ENCODE results near the gene MS4A10. TPM values are rescaled to one million over a fixed set of nuclear protein-coding genes. Genes with fewer than 3 reads are reported as not detected.

The MS4A10 gene
- total RNA-seq, 1 donor from 2014 or later: not detected

- Histone ChIP-seq H3K4me3 (ENCODE audit: low read length in 3 of 3) (no peak overlapping the region), H3K27me3 (ENCODE audit: control insufficient read depth in 3 of 3, insufficient read depth in 3 of 3, low read length in 3 of 3) (no peaks in the 10 kb centered on the region), H3K36me3 (ENCODE audit: control insufficient read depth in 3 of 3, insufficient read depth in 3 of 3, low read length in 3 of 3) (no peaks in the 10 kb centered on the region), H3K9ac (ENCODE audit: low read depth in 1 of 3, low read length in 3 of 3) (no peak overlapping the region), H3K9me3 (ENCODE audit: control insufficient read depth in 3 of 3, low read length in 3 of 3) (no peaks in the 10 kb centered on the region), H3K4me1 (ENCODE audit: control insufficient read depth in 3 of 3, insufficient read depth in 3 of 3, low read length in 3 of 3) (peaks cover 9 to 15% (median 11%) of the 10 kb centered on the region in 3 donors), H3K27ac (ENCODE audit: low read depth, low read length) (no peak overlapping the region)
Observed at GRCh38 chr11:60782393-60783140, 2.6 kb upstream of the MS4A10 start.

DNA sequence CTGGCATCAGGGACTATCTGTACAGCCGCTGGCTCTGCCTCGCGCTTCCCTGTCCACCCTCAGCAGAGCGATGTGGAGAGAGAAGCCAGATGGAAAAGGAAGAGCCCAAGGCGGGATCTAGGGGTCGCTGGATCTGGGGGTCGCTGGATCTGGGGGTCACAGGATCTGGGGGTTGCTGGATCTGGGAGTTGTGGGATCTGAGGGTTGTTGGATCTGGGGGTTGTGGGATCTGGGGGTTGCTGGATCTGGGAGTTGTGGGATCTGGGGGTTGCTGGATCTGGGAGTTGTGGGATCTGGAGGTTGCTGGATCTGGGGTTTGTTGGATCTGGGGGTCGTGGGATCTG, 2.0 kb upstream of the MS4A10 start:
- no peaks in the 10 kb centered on the region for H3K9me3 ChIP-seq (ENCODE audit: control insufficient read depth in 3 of 3, low read length in 3 of 3)
- H3K27ac ChIP-seq (ENCODE audit: low read depth, low read length): no peak overlapping the region
- H3K4me3 ChIP-seq (ENCODE audit: low read length in 3 of 3): no peak overlapping the region
- H3K9ac ChIP-seq (ENCODE audit: low read depth in 1 of 3, low read length in 3 of 3): no peak overlapping the region
- H3K4me1 ChIP-seq (ENCODE audit: control insufficient read depth in 3 of 3, insufficient read depth in 3 of 3, low read length in 3 of 3): peaks cover 9 to 15% (median 11%) of the 10 kb centered on the region in 3 donors
- no peaks in the 10 kb centered on the region for H3K27me3 ChIP-seq (ENCODE audit: control insufficient read depth in 3 of 3, insufficient read depth in 3 of 3, low read length in 3 of 3)
- H3K36me3 ChIP-seq (ENCODE audit: control insufficient read depth in 3 of 3, insufficient read depth in 3 of 3, low read length in 3 of 3): no peaks in the 10 kb centered on the region

GRCh38 chr11:60783911-60784310, 1.2 kb upstream of the MS4A10 start:
- H3K27me3 ChIP-seq (ENCODE audit: control insufficient read depth in 3 of 3, insufficient read depth in 3 of 3, low read length in 3 of 3): no peaks in the 10 kb centered on the region
- no peaks in the 10 kb centered on the region for H3K9me3 ChIP-seq (ENCODE audit: control insufficient read depth in 3 of 3, low read length in 3 of 3)
- peaks cover 9 to 20% (median 17%) of the 10 kb centered on the region in 3 donors for H3K4me1 ChIP-seq (ENCODE audit: control insufficient read depth in 3 of 3, insufficient read depth in 3 of 3, low read length in 3 of 3)
- no peak overlapping the region for H3K4me3 ChIP-seq (ENCODE audit: low read length in 3 of 3)
- H3K27ac ChIP-seq (ENCODE audit: low read depth, low read length): no peak overlapping the region
- no peaks in the 10 kb centered on the region for H3K36me3 ChIP-seq (ENCODE audit: control insufficient read depth in 3 of 3, insufficient read depth in 3 of 3, low read length in 3 of 3)
- no peak overlapping the region for H3K9ac ChIP-seq (ENCODE audit: low read depth in 1 of 3, low read length in 3 of 3)

GRCh38 chr11:60785806-60786361, 751 bp downstream of the MS4A10 start:
- Histone ChIP-seq H3K27me3 (ENCODE audit: control insufficient read depth in 3 of 3, insufficient read depth in 3 of 3, low read length in 3 of 3) (no peaks in the 10 kb centered on the region), H3K4me1 (ENCODE audit: control insufficient read depth in 3 of 3, insufficient read depth in 3 of 3, low read length in 3 of 3) (peaks cover 9 to 20% (median 17%) of the 10 kb centered on the region in 3 donors), H3K27ac (ENCODE audit: low read depth, low read length) (no peak overlapping the region), H3K36me3 (ENCODE audit: control insufficient read depth in 3 of 3, insufficient read depth in 3 of 3, low read length in 3 of 3) (no peaks in the 10 kb centered on the region), H3K9ac (ENCODE audit: low read depth in 1 of 3, low read length in 3 of 3) (no peak overlapping the region), H3K4me3 (ENCODE audit: low read length in 3 of 3) (no peak overlapping the region), H3K9me3 (ENCODE audit: control insufficient read depth in 3 of 3, low read length in 3 of 3) (no peaks in the 10 kb centered on the region)

- Histone ChIP-seq H3K4me3 (ENCODE audit: low read length in 3 of 3) (no peak overlapping the region), H3K27me3 (ENCODE audit: control insufficient read depth in 3 of 3, insufficient read depth in 3 of 3, low read length in 3 of 3) (no peaks in the 10 kb centered on the region), H3K4me1 (ENCODE audit: control insufficient read depth in 3 of 3, insufficient read depth in 3 of 3, low read length in 3 of 3) (peaks cover 9 to 20% (median 17%) of the 10 kb centered on the region in 3 donors), H3K9ac (ENCODE audit: low read depth in 1 of 3, low read length in 3 of 3) (no peak overlapping the region), H3K36me3 (ENCODE audit: control insufficient read depth in 3 of 3, insufficient read depth in 3 of 3, low read length in 3 of 3) (no peaks in the 10 kb centered on the region), H3K9me3 (ENCODE audit: control insufficient read depth in 3 of 3, low read length in 3 of 3) (no peaks in the 10 kb centered on the region), H3K27ac (ENCODE audit: low read depth, low read length) (no peak overlapping the region)
Observed at GRCh38 chr11:60786811-60787567, 1.9 kb downstream of the MS4A10 start.

- H3K27me3 ChIP-seq (ENCODE audit: control insufficient read depth in 3 of 3, insufficient read depth in 3 of 3, low read length in 3 of 3): no peaks in the 10 kb centered on the region
Observed at GRCh38 chr11:60788401-60789125, 3.4 kb downstream of the MS4A10 start.

DNA sequence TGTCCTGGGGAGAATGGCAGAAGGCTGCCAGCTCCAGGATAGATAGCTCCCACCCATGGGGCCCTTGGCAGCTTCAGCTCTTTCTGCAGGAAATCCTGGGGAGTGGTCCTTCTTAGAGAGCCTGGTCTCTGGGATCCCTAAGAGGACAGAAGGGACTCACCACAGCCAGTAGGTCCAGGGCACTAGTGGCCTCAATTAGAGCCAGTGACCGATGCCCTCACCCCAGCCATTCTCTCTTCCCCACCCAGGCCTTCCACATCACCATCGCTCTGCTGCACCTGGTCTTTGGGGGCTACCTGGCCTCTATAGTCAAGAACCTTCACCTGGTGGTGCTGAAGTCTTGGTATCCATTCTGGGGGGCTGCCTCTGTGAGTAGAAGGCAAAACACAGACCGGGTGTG, 5.6 kb downstream of the MS4A10 start:
- no peaks in the 10 kb centered on the region for H3K9me3 ChIP-seq (ENCODE audit: control insufficient read depth in 3 of 3, low read length in 3 of 3)
- H3K9ac ChIP-seq (ENCODE audit: low read depth in 1 of 3, low read length in 3 of 3): no peak overlapping the region
- H3K27ac ChIP-seq (ENCODE audit: low read depth, low read length): no peak overlapping the region
- H3K4me1 ChIP-seq (ENCODE audit: control insufficient read depth in 3 of 3, insufficient read depth in 3 of 3, low read length in 3 of 3): peaks cover 9 to 18% (median 16%) of the 10 kb centered on the region in 3 donors
- H3K36me3 ChIP-seq (ENCODE audit: control insufficient read depth in 3 of 3, insufficient read depth in 3 of 3, low read length in 3 of 3): no peaks in the 10 kb centered on the region
- H3K4me3 ChIP-seq (ENCODE audit: low read length in 3 of 3): no peak overlapping the region
- no peaks in the 10 kb centered on the region for H3K27me3 ChIP-seq (ENCODE audit: control insufficient read depth in 3 of 3, insufficient read depth in 3 of 3, low read length in 3 of 3)

More at GRCh38 chr11:60788401-60789125, 3.4 kb downstream of the MS4A10 start:
- Histone ChIP-seq H3K9ac (ENCODE audit: low read depth in 1 of 3, low read length in 3 of 3) (no peak overlapping the region), H3K4me1 (ENCODE audit: control insufficient read depth in 3 of 3, insufficient read depth in 3 of 3, low read length in 3 of 3) (peaks cover 9 to 20% (median 17%) of the 10 kb centered on the region in 3 donors), H3K9me3 (ENCODE audit: control insufficient read depth in 3 of 3, low read length in 3 of 3) (no peaks in the 10 kb centered on the region), H3K36me3 (ENCODE audit: control insufficient read depth in 3 of 3, insufficient read depth in 3 of 3, low read length in 3 of 3) (no peaks in the 10 kb centered on the region), H3K27ac (ENCODE audit: low read depth, low read length) (no peak overlapping the region), H3K4me3 (ENCODE audit: low read length in 3 of 3) (no peak overlapping the region)

DNA sequence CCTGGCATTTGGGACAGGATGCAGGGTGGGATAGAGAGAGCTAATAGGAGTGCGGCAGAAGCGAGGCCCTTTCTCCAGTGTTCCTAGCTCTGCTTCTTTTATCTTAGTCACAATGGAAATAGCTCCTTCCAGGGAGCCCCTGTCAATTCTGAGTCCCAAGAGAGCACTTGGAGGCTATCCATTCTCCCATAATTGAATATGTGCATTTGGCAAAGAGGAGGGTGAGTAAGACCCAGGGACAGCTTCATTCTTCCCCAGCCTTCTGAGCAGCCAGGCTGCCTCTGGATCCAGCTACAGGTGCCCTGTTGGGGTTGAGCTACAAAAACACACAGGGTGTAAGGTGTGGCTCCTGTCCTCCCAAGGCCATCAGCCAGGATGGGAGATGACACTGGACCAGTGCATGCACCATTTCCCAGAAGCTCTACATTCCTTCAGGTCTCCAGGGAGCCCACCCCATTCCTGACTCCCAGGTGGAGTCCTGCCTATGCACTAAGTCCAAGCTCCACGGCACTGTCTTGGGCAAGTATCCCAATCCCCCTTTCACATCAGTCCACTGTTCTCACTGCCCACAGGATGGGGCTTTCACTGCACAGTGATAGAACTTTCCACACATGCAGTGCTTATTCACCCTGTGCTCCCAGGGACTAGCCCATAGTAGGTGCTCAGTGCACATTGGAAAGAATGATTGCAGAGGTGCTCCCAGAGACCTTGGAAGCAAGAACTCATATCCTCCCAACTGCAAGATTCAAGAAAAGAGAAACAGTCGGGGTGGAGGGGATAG, 6.2 kb downstream of the MS4A10 start:
- H3K36me3 ChIP-seq (ENCODE audit: control insufficient read depth in 3 of 3, insufficient read depth in 3 of 3, low read length in 3 of 3): no peaks in the 10 kb centered on the region
- no peak overlapping the region for H3K27ac ChIP-seq (ENCODE audit: low read depth, low read length)
- H3K4me3 ChIP-seq (ENCODE audit: low read length in 3 of 3): no peak overlapping the region
- no peaks in the 10 kb centered on the region for H3K27me3 ChIP-seq (ENCODE audit: control insufficient read depth in 3 of 3, insufficient read depth in 3 of 3, low read length in 3 of 3)
- H3K9ac ChIP-seq (ENCODE audit: low read depth in 1 of 3, low read length in 3 of 3): no peak overlapping the region
- no peaks in the 10 kb centered on the region for H3K9me3 ChIP-seq (ENCODE audit: control insufficient read depth in 3 of 3, low read length in 3 of 3)
- H3K4me1 ChIP-seq (ENCODE audit: control insufficient read depth in 3 of 3, insufficient read depth in 3 of 3, low read length in 3 of 3): peaks cover 8 to 14% (median 12%) of the 10 kb centered on the region in 3 donors

DNA sequence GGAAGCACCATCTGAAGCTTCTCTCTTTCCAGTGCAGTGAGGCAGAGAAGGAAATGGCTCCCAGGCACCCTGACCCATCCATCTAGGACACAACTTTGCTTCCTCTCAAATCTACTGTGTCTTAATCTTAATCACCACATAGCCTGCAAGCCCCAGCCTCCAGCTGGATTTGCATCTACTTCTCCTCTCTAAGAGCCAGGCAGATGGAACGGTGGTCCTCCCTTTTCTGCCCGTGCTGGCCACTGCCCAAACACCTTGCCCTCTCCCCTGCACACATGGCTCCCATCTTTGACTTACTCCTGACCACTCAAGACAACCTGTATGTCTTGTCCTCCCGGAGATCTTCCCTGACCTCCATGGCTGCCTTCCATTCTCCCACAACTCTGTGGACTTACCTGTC, 7.4 kb downstream of the MS4A10 start:
- H3K4me1 ChIP-seq (ENCODE audit: control insufficient read depth in 3 of 3, insufficient read depth in 3 of 3, low read length in 3 of 3): peaks cover 0 to 6% (median 5%) of the 10 kb centered on the region in 3 donors
- no peaks in the 10 kb centered on the region for H3K27me3 ChIP-seq (ENCODE audit: control insufficient read depth in 3 of 3, insufficient read depth in 3 of 3, low read length in 3 of 3)
- H3K27ac ChIP-seq (ENCODE audit: low read depth, low read length): no peak overlapping the region
- no peak overlapping the region for H3K4me3 ChIP-seq (ENCODE audit: low read length in 3 of 3)
- H3K9me3 ChIP-seq (ENCODE audit: control insufficient read depth in 3 of 3, low read length in 3 of 3): no peaks in the 10 kb centered on the region
- no peak overlapping the region for H3K9ac ChIP-seq (ENCODE audit: low read depth in 1 of 3, low read length in 3 of 3)
- no peaks in the 10 kb centered on the region for H3K36me3 ChIP-seq (ENCODE audit: control insufficient read depth in 3 of 3, insufficient read depth in 3 of 3, low read length in 3 of 3)
